Suppressor macrophage treated with lipopolysaccharide for 1 hour (primary cell): ENCODE measurements around the gene SAP130.
"Not testable (repeated sequence)": the region's sequence is repeated elsewhere in the genome, so short reads cannot be mapped to it uniquely, and the experiment has no call there.

ENCODE experiments used
- DNase-seq, 3 donors: peaks; one replicate each; pipeline ENCODE4 v3.0.0-alpha.2; 2020 to 2022

SAP130 gene

GRCh38 chr2:127945281-127945680 is 82.6 kb downstream of the SAP130 start:
- no peak for DNase-seq

GRCh38 chr2:127943186-127943585 is 84.7 kb downstream of the SAP130 start:
- no peak for DNase-seq

DNA sequence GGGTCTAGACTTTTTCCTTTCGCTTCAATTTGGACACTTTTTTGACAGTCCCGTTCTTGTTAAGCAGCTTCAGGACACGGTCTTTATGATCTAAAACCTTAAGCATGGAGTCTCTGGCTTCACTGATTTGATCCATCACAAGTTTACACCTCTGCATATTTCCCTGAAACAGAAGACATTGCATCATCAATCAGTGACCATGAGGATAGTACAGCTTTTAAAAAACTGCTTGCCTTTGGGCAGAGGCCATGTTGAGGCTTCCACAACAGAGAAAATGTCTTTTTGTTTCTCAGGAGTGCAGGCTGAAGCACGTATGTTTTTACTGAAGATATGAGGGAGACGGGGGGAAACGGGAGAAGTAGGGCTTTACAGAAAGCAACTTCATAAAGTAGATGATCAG is 85.9 kb downstream of the SAP130 start:
- DNase-seq: no peak

DNA sequence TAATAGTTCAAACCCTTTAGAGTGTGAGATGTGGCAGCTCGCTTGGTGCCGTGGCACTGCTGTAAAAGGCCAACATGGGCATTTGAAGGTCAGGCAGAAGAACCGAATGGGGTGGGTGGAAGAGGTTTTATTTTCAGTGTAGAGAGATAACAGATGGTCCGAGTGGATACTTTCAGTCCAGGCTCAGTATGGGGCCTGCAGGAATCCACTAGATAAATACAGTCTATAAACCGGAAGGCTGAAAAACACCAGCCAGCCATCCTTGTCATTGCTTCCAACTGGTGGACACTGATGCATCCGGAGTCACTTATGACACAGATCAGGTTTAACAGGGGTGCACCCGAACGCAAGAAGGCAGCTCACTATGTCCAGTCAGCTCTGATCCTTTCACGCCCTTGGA is 86.4 kb downstream of the SAP130 start:
- no peak for DNase-seq

- no peak for DNase-seq
Observed at GRCh38 chr2:127940641-127941040, 87.2 kb downstream of the SAP130 start.

GRCh38 chr2:127935337-127935736 is 92.5 kb downstream of the SAP130 start:
- DNase-seq: no peak

GRCh38 chr2:127932199-127932876 is 95.5 kb downstream of the SAP130 start:
- peak; percentile 10 to 38 (median 25) for DNase-seq

DNA sequence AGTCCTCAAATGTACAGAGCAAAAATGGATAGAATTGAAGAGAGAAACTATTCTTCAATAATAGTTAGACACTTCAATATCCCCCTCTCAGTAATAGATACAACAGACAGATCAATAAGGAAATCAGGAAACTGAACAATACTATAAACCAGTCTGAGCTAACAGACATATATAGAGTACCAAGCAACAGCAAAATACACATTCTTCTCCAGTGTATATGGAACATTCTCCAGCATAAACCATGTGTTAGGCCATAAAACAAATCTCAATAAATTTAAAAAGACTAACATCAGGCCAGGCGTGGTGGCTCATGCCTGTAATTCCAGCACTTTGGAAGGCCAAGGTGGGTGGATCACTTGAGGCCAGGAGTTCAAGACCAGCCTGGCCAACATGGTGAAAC is 98.4 kb downstream of the SAP130 start:
- no peak for DNase-seq

DNA sequence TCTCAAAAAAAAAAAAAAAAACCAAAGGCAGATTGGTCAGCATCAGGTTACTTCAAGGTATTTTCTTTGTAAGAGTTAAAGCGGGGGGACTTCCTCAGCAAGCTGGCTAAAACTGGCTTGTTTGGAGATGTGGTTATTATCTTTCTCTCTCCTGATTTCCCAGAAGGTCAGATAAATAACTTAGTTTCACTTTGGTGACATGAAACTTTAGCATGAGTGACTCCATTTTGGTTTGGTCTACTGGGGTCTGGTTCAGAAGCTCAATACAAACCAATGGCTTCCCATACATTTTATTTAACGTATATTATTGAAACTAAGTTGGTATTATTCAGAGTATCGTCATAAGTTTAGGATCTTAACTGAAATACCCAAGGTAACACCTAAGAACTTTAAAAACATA is 100.5 kb downstream of the SAP130 start:
- no peak for DNase-seq

DNA sequence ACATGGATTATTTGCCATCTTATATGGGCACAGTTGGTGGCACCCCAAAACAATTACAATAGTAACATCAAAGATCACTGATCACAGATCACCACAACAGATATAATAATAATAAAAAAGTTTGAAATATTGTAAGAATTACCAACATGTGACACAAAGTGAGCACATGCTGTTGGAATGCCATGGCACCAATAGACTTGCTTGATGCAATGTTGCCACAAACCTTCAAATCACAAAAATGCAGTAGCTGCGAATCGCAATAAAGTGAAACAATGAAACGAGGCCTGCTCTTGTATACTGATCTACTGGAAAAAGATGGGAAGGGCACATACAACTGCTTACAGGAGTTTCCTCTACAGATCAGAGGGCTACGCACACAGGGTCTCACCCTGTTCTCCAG is 109.9 kb downstream of the SAP130 start:
- DNase-seq: no peak

DNA sequence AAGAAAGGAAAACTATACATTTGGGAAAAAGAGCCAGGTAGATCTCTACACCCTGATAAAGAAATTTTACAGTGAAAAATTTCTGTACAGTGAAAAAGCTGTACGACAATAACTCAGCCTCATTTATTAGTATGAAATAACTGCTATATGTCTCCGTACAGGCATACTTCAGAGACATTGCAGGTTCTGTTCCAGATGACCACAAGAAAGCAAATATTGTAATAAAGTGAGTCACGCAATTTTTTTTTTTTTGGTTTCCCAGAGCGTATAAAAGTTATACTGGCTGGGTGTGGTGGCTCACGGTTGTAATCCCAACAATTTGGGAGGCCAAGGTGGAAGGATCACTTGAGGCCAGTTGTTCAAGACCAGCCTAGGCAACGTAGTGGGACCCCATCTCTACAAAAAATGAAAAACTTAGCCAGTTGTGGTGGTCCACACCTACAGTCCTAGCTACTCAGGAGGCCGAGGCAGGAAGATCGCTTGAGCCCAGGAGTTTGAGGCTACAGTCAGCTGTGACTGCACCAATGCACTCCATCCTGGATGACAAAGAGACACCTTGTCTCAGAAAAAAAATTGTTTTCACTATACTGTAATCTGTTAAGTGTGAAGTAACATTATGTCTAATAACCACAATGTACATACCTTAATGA is 113.9 kb downstream of the SAP130 start:
- DNase-seq: no peak

DNA sequence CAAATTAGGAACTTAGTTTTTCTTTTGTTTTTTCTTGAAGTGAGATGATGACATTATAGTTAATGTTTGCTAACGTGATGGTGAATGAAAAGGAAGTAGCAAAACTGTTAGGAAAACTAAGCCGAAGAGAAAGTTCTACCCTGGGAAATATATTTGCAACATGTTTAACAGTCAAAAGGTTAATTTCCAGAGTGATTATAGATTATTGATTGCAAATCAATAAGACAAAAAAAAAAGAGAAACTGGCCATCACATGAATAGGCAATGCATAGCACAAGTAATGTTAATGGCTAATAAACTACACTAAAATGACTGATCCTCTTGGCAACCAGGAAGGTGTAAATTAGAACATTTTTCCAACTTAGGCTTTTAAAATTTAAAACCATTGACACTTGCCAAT is 116.1 kb downstream of the SAP130 start:
- DNase-seq: peak in 2 of 3 donors; percentile 18 to 29

GRCh38 chr2:127910415-127910814 is 117.4 kb downstream of the SAP130 start:
- DNase-seq: no peak

DNA sequence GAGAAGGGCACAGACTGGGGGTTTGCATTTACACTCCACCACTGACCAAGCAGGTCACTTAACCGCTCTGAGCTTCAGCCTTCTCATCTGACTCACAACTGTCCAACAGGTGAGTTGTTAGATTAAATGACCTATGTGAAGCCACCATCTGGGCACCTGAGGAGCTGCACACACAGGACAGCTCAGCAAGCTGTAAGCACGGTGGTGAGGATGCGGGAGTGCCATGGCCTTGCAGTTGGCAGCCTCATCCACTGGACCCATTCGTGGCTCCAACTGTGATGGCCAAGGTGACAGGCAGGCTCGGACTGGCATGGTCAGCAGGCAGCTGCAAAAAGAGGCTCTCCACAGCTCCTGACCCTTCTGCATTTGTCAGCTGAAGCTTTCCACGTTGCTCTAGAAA is 118.8 kb downstream of the SAP130 start:
- no peak for DNase-seq

GRCh38 chr2:127907733-127908400 is 120.0 kb downstream of the SAP130 start:
- not testable (repeated sequence) for DNase-seq

DNA sequence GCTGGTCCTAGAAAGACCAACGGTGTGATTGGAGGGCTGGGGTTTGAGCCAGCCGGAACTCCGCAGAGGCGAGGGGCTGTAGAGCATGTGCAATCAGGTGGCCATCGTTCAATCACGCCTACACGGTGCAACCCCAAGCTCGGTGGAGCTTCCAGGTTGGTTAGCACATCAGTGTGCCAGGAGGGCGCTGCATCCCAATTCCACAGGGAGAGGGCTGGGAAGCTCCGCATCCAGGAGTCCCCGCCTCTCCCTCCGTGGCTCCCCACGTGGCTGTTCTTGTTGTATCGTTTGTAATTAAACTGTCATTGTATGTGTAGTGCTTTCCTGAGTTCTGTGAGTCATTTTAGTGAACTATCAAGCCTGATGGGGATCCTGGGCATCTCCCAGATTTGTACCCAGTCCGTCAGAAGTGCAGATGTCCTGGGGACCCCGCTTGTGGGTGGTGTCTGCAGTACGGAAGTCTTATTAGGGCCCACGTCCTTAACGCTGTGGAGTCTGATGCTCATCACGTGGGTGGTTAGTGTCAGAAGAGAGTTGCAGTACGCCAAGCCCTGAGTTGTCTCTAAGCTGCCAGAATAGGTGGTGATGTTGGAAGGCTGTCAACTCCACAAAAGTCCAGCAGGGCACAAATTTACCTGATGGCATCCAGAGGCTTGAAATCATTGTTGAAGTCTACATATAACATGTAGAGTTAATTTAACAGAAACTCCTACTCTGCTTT is 121.5 kb downstream of the SAP130 start:
- no peak for DNase-seq

DNA sequence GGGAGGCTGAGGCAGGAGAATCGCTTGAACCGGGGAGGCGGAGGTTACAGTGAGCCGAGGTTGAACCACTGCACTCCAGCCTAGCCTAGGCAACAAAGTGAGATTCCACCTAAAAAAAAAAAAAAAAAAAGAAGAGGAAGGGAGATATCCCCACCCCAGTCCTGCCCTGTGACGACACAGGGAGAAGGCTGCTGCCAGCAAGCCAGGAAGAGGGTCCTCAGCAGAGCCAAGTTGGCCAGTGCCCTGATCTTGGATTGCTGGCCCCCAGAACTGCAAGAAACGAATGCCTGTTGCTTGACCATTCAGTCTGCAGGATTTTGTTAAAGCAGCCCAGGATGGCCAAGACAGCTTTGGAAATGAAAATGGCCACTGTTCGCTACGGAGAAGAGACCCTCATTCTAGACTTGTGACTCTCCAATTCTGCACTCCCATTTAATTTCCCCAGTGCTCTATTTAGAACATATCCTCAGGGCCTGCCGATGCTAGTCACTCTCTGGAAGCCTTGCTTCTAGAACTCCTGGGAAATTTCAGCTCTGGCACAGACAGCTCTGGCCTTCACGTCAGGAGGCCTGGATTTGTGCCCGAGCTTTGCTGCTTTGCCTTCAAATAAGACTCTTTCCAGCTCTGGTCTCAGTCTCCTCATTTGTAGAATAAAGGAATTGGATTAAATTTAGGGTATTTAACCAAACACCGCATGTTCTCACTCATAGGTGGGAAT is 126.4 kb downstream of the SAP130 start:
- no peak for DNase-seq

DNA sequence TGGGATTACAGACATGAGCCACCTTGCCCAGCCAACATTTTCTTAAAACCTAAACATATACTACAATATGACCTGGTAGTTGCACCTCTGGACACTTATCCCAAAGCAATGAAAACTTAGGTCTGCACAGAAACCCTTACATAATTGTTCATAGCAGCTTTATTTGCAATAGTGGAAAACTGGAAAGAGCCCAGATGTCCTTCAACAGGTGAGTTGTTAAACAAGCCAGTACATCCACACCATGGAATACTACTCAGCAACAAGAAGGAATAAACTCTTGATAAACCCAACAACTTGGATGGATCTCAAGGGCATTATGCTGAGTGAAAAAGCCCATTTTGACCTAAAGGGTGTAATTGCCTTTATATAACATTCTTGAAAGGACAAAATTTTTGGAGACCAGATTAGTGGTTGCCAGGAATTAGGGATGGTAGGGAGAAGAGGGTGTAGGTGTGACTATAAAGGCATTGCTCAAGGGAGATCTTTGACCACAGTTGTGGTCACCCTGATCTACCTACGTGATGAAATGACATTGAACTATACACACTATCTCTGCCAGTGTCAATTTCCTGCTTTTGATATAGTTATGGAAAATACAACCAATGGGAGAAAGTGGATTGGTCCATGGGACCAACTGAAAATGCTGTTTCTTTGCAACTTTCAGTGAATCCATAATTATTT is 130.2 kb downstream of the SAP130 start:
- DNase-seq: no peak

GRCh38 chr2:127893494-127893893 is 134.4 kb downstream of the SAP130 start:
- no peak for DNase-seq

DNA sequence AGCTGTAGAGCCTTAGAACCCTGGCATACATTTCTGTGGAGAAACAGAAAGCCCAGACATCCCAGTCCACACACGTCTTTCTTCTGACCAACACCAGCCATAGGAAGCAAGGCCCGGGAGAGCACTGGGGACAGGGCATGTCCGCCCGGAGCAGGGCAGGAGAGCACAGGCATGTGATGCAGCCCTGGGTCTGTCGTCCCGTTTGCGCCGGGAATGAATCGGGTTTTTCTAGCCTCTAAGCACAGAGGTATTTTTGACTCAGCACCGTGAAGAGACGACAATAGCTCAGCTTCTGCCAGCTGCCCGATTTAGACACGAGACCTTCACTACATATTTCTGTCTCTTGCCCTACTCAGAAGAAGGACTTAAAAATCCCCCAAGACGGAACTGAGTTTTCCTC is 134.8 kb downstream of the SAP130 start:
- no peak for DNase-seq

- DNase-seq: peak in 2 of 3 donors; percentile 30 to 38
Observed at GRCh38 chr2:127891811-127892210, 136.0 kb downstream of the SAP130 start.
